DOHH2 (cell line): ENCODE measurements around the gene TMEM119.

Experiments used
- H3F3A ChIP-seq: fragments of 200-600 bp; sonication (generic), shearing (Covaris generic); 2 replicates; pipeline ENCODE4 v1.6.0; 2016; ENCODE audit warnings: antibody characterized with exemption, mild to moderate bottlenecking; ENCODE audit not compliant: control insufficient read depth, insufficient read depth
- H3K27ac ChIP-seq: fragments of 200-600 bp; sonication (generic); 2 replicates; pipeline ENCODE4 v1.5.1; 2014; ENCODE audit warnings: low read depth, mild to moderate bottlenecking, low read length, moderate library complexity
- H3K27me3 ChIP-seq: fragments of 200-600 bp; sonication (generic); 2 replicates; pipeline ENCODE4 v1.6.1; 2014; ENCODE audit warnings: mild to moderate bottlenecking, low read length, mixed read lengths; ENCODE audit not compliant: control insufficient read depth
- H3K36me3 ChIP-seq: fragments of 200-600 bp; sonication (generic); 2 replicates; pipeline ENCODE4 v1.6.1; 2014; ENCODE audit warnings: mild to moderate bottlenecking, low read length, moderate library complexity, mixed read lengths; ENCODE audit not compliant: control insufficient read depth
- H3K4me1 ChIP-seq: fragments of 200-600 bp; sonication (generic); 2 replicates; pipeline ENCODE4 v1.6.1; 2014; ENCODE audit warnings: mild to moderate bottlenecking, low read length, mixed read lengths; ENCODE audit not compliant: control insufficient read depth
- H3K4me2 ChIP-seq: fragments of 200-600 bp; sonication (generic); 2 replicates; pipeline ENCODE4 v1.6.0; 2014; ENCODE audit warnings: mild to moderate bottlenecking, low read length, moderate library complexity
- H3K4me3 ChIP-seq: fragments of 200-600 bp; sonication (generic); 2 replicates; pipeline ENCODE4 v1.5.1; 2014; ENCODE audit warnings: mild to moderate bottlenecking, low read length, mixed read lengths
- H3K79me2 ChIP-seq: fragments of 200-600 bp; sonication (generic); 2 replicates; pipeline ENCODE4 v1.6.1; 2014; ENCODE audit warnings: mild to moderate bottlenecking, low read length, mixed read lengths; ENCODE audit not compliant: control insufficient read depth
- H3K9me2 ChIP-seq: fragments of 200-600 bp; sonication (generic); replicated peaks from 2 replicates; pipeline ENCODE4 v1.6.1; 2014; ENCODE audit warnings: mild to moderate bottlenecking, low read length, mixed read lengths; ENCODE audit not compliant: control insufficient read depth
- H3K9me3 ChIP-seq: fragments of 200-600 bp; sonication (generic); 2 replicates; pipeline ENCODE4 v1.6.1; 2014; ENCODE audit warnings: antibody characterized with exemption, low read length, mixed read lengths; ENCODE audit not compliant: control insufficient read depth, insufficient read depth
- H4K20me1 ChIP-seq: fragments of 200-600 bp; sonication (generic); 2 replicates; pipeline ENCODE4 v1.6.0; 2014; ENCODE audit warnings: low read depth, mild to moderate bottlenecking, antibody characterized with exemption, low read length, moderate library complexity; ENCODE audit not compliant: control insufficient read depth, insufficient read depth
- EZH2phosphoT487 ChIP-seq: fragments of 200-600 bp; sonication (generic); IDR thresholded peaks from 2 replicates; pipeline ENCODE4 v1.6.1; 2017; ENCODE audit warnings: borderline replicate concordance, mild to moderate bottlenecking, antibody characterized with exemption, low read length, moderate library complexity, mixed read lengths
- TF ChIP-seq, protein P1 (sequence below): fragments of 200-600 bp; sonication (generic); IDR thresholded peaks from one replicate; pipeline ENCODE4 v1.5.1; 2014; ENCODE audit warnings: antibody characterized with exemption, mild to moderate bottlenecking, low read depth, low read length; ENCODE audit not compliant: poor library complexity, severe bottlenecking

Gene TMEM119

DNA sequence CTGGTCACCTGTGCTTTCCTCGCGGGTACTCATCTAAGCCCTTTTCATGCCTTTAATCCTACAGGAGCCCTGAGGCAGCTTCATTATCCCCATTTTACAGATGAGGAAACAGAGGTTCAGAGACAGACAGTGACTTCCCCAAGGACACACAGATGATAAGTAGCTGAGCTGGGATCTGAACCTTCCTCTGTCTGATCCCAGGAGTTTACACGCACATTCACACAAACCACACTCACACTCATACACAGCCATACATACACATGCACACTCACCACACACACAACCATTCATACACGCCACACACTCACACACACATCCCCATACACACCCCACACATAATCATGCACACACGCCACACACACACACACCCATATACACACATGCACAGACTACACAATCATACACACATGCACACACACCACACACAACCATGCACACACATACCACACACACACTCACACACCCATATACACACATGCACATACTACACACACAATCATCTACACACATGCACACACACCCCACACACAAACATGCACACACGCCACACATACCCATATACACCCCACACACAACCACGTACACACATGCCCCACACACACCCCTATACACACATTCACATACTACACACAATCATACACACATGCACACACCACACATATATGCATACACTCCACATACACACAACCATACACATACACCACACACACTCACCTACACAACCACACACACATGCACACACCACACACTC, 2.7 kb downstream of the TMEM119 start:
- Histone ChIP-seq H3K9me3 (no peaks in the 10 kb centered on the region), H3K4me2 (no peak overlapping the region), H3K79me2 (no peaks in the 10 kb centered on the region), H3K4me1 (no peaks in the 10 kb centered on the region), H3K27me3 (no peaks in the 10 kb centered on the region), H3K4me3 (no peak overlapping the region), H4K20me1 (no peaks in the 10 kb centered on the region), H3F3A (no peaks in the 10 kb centered on the region), H3K36me3 (no peaks in the 10 kb centered on the region), H3K27ac (no peak overlapping the region), H3K9me2 (no peaks in the 10 kb centered on the region)
- TF ChIP-seq, protein P1, sequence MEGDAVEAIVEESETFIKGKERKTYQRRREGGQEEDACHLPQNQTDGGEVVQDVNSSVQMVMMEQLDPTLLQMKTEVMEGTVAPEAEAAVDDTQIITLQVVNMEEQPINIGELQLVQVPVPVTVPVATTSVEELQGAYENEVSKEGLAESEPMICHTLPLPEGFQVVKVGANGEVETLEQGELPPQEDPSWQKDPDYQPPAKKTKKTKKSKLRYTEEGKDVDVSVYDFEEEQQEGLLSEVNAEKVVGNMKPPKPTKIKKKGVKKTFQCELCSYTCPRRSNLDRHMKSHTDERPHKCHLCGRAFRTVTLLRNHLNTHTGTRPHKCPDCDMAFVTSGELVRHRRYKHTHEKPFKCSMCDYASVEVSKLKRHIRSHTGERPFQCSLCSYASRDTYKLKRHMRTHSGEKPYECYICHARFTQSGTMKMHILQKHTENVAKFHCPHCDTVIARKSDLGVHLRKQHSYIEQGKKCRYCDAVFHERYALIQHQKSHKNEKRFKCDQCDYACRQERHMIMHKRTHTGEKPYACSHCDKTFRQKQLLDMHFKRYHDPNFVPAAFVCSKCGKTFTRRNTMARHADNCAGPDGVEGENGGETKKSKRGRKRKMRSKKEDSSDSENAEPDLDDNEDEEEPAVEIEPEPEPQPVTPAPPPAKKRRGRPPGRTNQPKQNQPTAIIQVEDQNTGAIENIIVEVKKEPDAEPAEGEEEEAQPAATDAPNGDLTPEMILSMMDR, result no peak
- no peak for TF ChIP-seq EZH2phosphoT487

DNA sequence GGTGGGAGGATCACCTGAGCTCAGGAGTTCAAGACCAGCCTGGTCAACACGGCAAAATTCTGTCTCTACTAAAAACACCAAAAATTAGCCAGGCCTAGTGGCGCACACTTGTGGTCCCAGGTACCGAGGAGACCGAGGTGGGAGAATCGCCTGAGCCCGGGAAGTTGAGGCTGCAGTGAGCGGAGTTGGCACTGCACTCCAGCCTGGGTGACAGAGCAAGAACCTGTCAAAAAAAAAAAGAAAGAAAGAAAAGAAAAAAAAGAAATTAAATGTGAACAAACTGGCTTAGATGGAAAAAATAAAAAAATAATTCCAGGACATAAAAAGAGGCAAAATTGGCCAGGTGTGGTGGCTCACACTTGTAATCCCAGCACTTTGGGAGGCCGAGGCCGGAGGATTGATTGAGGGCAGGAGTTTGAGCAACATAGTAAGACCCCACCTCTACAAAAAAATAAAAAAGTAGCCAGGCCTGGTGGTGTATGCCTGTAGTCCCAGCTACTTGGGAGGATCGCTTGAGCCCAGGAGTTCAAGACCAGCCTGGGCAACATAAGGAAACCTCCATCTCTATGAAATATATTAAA, 3.5 kb downstream of the TMEM119 start:
- Histone ChIP-seq H3K36me3 (no peaks in the 10 kb centered on the region), H3K27ac (no peak overlapping the region)

DNA sequence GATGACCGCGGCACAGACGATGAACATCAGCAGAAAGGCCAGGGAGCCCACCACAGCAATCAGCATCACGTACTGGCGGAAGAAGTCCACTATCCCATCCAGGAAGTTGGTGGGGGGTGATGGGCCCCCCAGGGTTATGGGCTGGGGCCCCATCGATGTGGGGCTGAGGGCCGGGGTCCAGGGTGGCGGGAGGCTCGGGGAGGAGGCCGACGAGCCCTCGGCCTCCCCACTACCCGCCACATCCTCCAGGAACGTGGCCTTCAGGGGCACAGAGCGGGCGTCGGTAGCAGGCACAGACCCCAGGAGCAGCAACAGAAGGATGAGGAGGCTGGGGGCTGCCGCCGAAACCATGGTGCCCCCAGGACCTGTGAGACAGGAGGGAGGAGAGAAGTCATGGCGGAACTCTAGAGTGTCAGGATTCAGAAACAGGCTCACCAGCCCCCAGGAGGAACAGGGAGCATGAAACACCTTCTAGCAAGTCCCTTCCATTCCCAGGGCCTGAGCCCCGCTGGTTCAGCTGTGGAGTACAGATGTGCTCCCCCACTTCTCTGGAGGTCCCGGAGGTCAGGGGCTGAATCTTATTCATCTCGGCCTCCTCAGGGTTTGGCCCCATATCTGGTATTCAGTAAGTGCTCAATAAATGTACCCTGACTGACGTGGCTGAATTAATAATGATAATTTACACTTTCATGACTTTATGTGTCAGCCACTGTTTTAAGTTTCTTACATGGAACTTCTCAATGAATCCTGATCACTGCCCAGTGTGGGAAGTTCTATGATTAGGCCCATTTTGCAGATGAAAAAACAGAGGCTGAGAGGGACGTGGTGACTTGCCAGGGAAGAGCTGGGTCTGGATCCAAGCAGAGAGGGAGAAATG, 5.6 kb downstream of the TMEM119 start:
- Histone ChIP-seq H3F3A (no peaks in the 10 kb centered on the region), H3K4me3 (no peak overlapping the region), H3K4me2 (no peak overlapping the region), H3K27ac (no peak overlapping the region), H4K20me1 (no peaks in the 10 kb centered on the region), H3K36me3 (no peaks in the 10 kb centered on the region), H3K27me3 (no peaks in the 10 kb centered on the region; the same call in 1 of the 2 replicates), H3K4me1 (no peaks in the 10 kb centered on the region), H3K9me2 (no peaks in the 10 kb centered on the region), H3K9me3 (no peaks in the 10 kb centered on the region), H3K79me2 (no peaks in the 10 kb centered on the region)
- TF ChIP-seq, protein P1, result no peak
- no peak for TF ChIP-seq EZH2phosphoT487

More for the DNA sequence above, 3.5 kb downstream of the TMEM119 start:
- Histone ChIP-seq H3K4me2 (no peak overlapping the region), H3K4me3 (no peak overlapping the region), H3K79me2 (no peaks in the 10 kb centered on the region), H3K9me3 (no peaks in the 10 kb centered on the region), H3F3A (no peaks in the 10 kb centered on the region), H3K9me2 (no peaks in the 10 kb centered on the region), H3K27me3 (no peaks in the 10 kb centered on the region; the same call in 1 of the 2 replicates), H4K20me1 (no peaks in the 10 kb centered on the region), H3K4me1 (no peaks in the 10 kb centered on the region)
- no peak for TF ChIP-seq EZH2phosphoT487
- TF ChIP-seq, protein P1, result no peak
